ENCODE data around the gene CDK6. TPM values are rescaled to one million over a fixed set of nuclear protein-coding genes. Genes with fewer than 3 reads are reported as not detected.
A peak's percentile ranks its signal among the peaks of the same experiment; 100 is the strongest.

The CDK6 gene
- total RNA-seq, 1 donor: 45.6 TPM

- no peaks in the 10 kb centered on the region for H3K9me3 ChIP-seq (ENCODE audit: low read depth, low read length)
- no peak overlapping the region for H2AFZ ChIP-seq (ENCODE audit: low read length)
- no peak overlapping the region for H3K27ac ChIP-seq (ENCODE audit: low read depth, low read length)
- no peaks in the 10 kb centered on the region for H3K27me3 ChIP-seq (ENCODE audit: insufficient read depth, low read length)
- peaks cover 98% of the 10 kb centered on the region for H3K79me2 ChIP-seq (ENCODE audit: insufficient read depth, low read length)
- no peak overlapping the region for H3K4me2 ChIP-seq (ENCODE audit: insufficient read depth, low read length)
- TF ChIP-seq CTCF (IDR thresholded peaks at IDR 0.05; ENCODE audit: extremely low read depth, low read depth, low read length): no peak
- H4K20me1 ChIP-seq (ENCODE audit: insufficient read depth, low read length): no peaks in the 10 kb centered on the region
- H3K4me1 ChIP-seq (ENCODE audit: insufficient read depth, low read length): peaks cover 11% of the 10 kb centered on the region
- no peak overlapping the region for H3K4me3 ChIP-seq (ENCODE audit: insufficient read depth, low read length)
- no peaks in the 10 kb centered on the region for H3K36me3 ChIP-seq (ENCODE audit: insufficient read depth, low read length)
- no peak for DNase-seq (ENCODE audit: insufficient read length, low spot score, missing footprints)
Measured at GRCh38 chr7:92817398-92817797, 19.0 kb downstream of the CDK6 start.

GRCh38 chr7:92815412-92815811, 21.0 kb downstream of the CDK6 start:
- Histone ChIP-seq H3K9me3 (ENCODE audit: low read depth, low read length) (no peaks in the 10 kb centered on the region), H3K4me3 (ENCODE audit: insufficient read depth, low read length) (no peak overlapping the region), H2AFZ (ENCODE audit: low read length) (no peak overlapping the region), H3K4me2 (ENCODE audit: insufficient read depth, low read length) (no peak overlapping the region), H3K27ac (ENCODE audit: low read depth, low read length) (peak overlapping the region; percentile 5), H3K4me1 (ENCODE audit: insufficient read depth, low read length) (peaks cover 12% of the 10 kb centered on the region), H3K36me3 (ENCODE audit: insufficient read depth, low read length) (no peaks in the 10 kb centered on the region), H4K20me1 (ENCODE audit: insufficient read depth, low read length) (no peaks in the 10 kb centered on the region), H3K27me3 (ENCODE audit: insufficient read depth, low read length) (no peaks in the 10 kb centered on the region), H3K79me2 (ENCODE audit: insufficient read depth, low read length) (peaks cover 99% of the 10 kb centered on the region)
- DNase-seq (ENCODE audit: insufficient read length, low spot score, missing footprints): no peak
- no peak for TF ChIP-seq CTCF (IDR thresholded peaks at IDR 0.05; ENCODE audit: extremely low read depth, low read depth, low read length)

- no peak for DNase-seq (ENCODE audit: insufficient read length, low spot score, missing footprints)
- no peaks in the 10 kb centered on the region for H3K36me3 ChIP-seq (ENCODE audit: insufficient read depth, low read length)
- H2AFZ ChIP-seq (ENCODE audit: low read length): peak overlapping the region; percentile 6
- no peak overlapping the region for H3K4me3 ChIP-seq (ENCODE audit: insufficient read depth, low read length)
- H3K27me3 ChIP-seq (ENCODE audit: insufficient read depth, low read length): no peaks in the 10 kb centered on the region
- H3K4me2 ChIP-seq (ENCODE audit: insufficient read depth, low read length): peak overlapping the region; percentile 40
- peaks cover 31% of the 10 kb centered on the region for H3K4me1 ChIP-seq (ENCODE audit: insufficient read depth, low read length)
- H3K9me3 ChIP-seq (ENCODE audit: low read depth, low read length): no peaks in the 10 kb centered on the region
- no peaks in the 10 kb centered on the region for H4K20me1 ChIP-seq (ENCODE audit: insufficient read depth, low read length)
- TF ChIP-seq CTCF (IDR thresholded peaks at IDR 0.05; ENCODE audit: extremely low read depth, low read depth, low read length): no peak
- H3K27ac ChIP-seq (ENCODE audit: low read depth, low read length): peak overlapping the region; percentile 52
- peaks cover 97% of the 10 kb centered on the region for H3K79me2 ChIP-seq (ENCODE audit: insufficient read depth, low read length)
Measured at GRCh38 chr7:92813390-92814024, 22.9 kb downstream of the CDK6 start.

GRCh38 chr7:92811158-92811557, 25.2 kb downstream of the CDK6 start:
- Histone ChIP-seq H3K27ac (ENCODE audit: low read depth, low read length) (peak overlapping the region; percentile 7), H3K27me3 (ENCODE audit: insufficient read depth, low read length) (no peaks in the 10 kb centered on the region), H3K79me2 (ENCODE audit: insufficient read depth, low read length) (peaks cover 93% of the 10 kb centered on the region), H3K4me2 (ENCODE audit: insufficient read depth, low read length) (no peak overlapping the region), H3K9me3 (ENCODE audit: low read depth, low read length) (no peaks in the 10 kb centered on the region), H4K20me1 (ENCODE audit: insufficient read depth, low read length) (no peaks in the 10 kb centered on the region), H3K4me1 (ENCODE audit: insufficient read depth, low read length) (peaks cover 41% of the 10 kb centered on the region), H3K36me3 (ENCODE audit: insufficient read depth, low read length) (no peaks in the 10 kb centered on the region), H3K4me3 (ENCODE audit: insufficient read depth, low read length) (no peak overlapping the region), H2AFZ (ENCODE audit: low read length) (no peak overlapping the region)
- no peak for DNase-seq (ENCODE audit: insufficient read length, low spot score, missing footprints)
- TF ChIP-seq CTCF (IDR thresholded peaks at IDR 0.05; ENCODE audit: extremely low read depth, low read depth, low read length): no peak
